IPS-18c (cell line): Measurements from ENCODE around the gene ABITRAM.
A peak's percentile ranks its signal among the peaks of the same experiment; 100 is the strongest.
"Not testable (repeated sequence)": the region's sequence is repeated elsewhere in the genome, so short reads cannot be mapped to it uniquely, and the experiment has no call there.

ENCODE experiments used
- H3K4me3 ChIP-seq: 2 replicates; pipeline ENCODE4 v1.7.0; 2013; ENCODE audit warnings: low read depth, mild to moderate bottlenecking, low read length, moderate library complexity; ENCODE audit not compliant: insufficient read depth
- H3K9me3 ChIP-seq: one replicate; pipeline ENCODE4 v1.6.1; 2013; ENCODE audit warnings: mild to moderate bottlenecking, low read length, moderate library complexity; ENCODE audit not compliant: control insufficient read depth, insufficient read depth

The ABITRAM gene

DNA sequence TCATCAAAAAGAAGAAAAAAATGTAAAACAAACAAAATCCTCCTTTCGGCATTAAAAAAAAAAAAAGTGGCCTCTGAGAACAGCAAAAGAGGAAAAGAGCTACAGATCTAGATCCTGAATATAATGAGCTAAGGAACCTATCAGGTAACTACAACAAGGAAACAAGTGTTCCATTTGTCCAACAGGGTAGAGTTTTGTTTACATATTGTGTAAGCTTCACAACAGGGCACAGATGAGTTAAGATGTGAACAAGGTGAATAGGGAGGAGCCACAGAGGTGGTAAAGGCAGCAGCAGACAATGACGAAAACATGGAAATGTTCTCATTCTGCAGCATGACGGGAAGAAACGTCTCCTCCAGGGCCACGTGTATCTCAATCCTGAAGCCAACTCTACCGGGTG, 14.7 kb upstream of the ABITRAM start:
- Histone ChIP-seq H3K9me3 (no peaks in the 10 kb centered on the region), H3K4me3 (no peak overlapping the region)

DNA sequence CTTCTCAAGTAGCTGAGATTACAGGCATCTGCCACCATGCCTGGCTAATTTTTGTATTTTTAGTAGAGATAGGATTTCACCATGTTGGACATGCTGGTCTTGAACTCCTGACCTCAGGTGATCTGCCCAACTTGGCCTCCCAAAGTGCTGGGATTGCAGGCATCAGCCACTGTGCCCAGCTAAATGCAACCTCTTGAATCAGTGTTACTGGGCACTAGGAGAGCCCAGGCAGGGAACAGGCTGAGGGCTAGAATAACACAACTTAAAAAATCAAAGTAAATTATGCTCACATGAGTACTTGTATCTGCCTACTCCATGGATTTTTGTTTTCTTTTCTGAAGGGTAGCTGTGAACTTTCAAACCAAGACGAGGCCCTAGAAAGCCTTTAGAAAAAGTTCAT, 13.8 kb upstream of the ABITRAM start:
- not testable (repeated sequence) for H3K9me3 ChIP-seq, H3K4me3 ChIP-seq

DNA sequence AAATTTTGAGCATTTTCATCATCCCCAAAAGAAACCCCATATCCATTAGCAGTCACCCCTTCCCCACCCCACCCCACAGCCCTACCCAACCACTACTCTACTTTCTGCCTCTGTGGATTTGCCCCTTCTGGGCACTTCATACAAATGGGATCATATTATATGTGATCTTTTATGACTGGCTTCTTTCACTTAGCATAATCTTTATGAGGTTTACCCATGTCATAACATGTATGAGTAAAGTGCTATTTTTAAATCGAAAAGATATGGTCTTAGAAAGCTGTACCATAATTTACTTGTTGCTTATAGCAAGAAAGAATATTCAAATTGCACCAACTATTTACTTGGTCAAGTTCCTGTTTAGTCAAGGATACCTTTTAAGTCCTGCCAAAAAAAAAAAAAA, 13.0 kb upstream of the ABITRAM start:
- no peaks in the 10 kb centered on the region for H3K9me3 ChIP-seq
- no peak overlapping the region for H3K4me3 ChIP-seq

DNA sequence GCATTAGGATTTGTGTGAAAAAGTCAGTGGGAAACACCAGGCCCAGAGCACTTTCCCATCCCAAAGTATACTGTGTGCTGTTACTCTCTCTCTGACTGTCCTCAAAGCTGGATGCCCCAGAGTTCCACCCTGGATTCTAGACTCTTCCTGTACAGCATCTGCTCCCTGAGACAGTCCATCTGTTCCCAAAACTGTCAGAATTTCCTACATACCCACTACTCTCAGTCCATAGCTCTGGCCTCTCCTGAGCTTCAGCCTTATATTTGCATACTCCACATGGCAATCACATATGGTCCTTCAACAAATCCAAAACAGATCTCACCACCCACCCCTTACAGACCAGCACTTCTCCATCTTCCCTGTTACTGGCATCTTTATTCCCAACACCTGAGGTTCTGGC, 9.7 kb upstream of the ABITRAM start:
- no peak overlapping the region for H3K4me3 ChIP-seq
- no peaks in the 10 kb centered on the region for H3K9me3 ChIP-seq

DNA sequence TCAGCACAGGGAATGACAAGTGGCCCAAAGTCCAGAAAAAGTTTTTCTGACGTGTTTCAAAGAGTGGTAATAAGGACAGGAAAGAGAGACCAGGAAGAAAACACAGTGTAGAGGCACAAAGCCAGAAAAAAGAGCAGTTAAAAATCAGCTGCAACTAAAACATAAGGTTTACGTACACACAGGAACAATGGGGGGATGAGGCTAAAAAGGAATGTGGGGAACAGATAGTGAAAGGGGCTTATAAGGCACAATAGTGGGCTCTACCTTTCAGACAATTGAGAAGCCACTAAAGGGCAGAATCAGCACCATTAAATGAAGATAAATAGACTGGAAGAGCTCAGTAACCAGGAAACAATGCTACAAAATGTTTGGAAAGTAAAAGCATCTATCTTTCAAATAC, 5.8 kb upstream of the ABITRAM start:
- no peaks in the 10 kb centered on the region for H3K9me3 ChIP-seq

DNA sequence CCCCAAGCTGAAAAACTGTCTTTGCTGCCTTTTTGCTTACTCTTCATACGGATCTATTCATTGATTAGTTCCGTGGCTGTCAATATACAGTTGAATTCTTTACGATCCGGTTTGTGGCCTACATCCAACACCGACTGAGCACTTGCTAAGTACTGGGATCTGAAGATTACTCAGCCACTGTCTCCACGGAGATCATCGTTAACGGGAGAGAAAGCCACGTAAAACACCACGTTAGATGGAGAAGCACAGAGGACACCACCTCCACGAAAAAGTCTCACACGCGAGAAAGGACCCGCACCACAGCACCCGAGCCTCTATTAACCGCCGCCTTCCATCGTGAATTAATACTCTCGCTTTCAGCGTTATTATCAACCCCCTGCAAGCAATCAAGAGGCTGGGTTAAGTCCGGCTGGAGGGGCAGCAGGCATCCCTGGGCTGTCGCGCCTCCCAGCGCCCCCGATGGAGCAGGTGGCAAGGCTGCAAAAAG, 926 bp upstream of the ABITRAM start:
- Histone ChIP-seq H3K4me3 (peak overlapping the region; percentile 100), H3K9me3 (no peaks in the 10 kb centered on the region)

More for the DNA sequence above, 5.8 kb upstream of the ABITRAM start:
- H3K4me3 ChIP-seq, result no peak overlapping the region

DNA sequence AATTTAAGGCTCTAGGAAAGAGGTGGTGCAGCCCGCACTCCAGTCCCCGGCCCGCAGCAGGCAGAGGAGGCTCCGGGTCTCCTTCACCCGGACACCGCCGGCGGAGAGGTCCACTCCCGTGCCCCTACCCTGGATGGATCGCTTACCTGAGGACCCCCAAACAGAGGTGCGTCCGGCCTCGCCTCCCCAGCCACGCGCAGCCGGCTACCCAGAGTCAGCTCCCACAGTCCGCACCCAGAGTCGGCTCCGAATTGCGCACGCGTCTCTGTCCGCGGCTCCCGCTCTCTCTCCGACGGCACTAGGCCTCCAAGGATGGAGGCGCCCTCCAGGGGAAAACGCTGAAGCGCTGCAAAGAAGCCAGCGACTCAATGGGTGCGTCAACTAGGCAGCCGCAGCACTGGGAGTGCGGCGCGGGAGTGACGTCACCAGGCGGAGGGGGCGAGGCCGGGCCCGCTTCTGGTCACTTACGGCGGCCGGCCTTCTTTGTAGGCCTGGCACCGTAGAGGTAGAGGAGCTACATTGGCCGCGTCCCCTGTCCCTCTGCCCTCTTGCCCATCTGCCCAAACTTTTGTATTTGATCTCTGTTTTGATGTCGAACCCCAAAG, 380 bp upstream of the ABITRAM start, which contains the start of gene ELP1:
TSS of gene ELP1 (minus strand) at position 407 of the 605 bp plus-strand sequence. CDS start 2,978 bp downstream, outside the sequence.
- H3K4me3 ChIP-seq, result peak within 1 kb of the TSS; percentile 100

DNA sequence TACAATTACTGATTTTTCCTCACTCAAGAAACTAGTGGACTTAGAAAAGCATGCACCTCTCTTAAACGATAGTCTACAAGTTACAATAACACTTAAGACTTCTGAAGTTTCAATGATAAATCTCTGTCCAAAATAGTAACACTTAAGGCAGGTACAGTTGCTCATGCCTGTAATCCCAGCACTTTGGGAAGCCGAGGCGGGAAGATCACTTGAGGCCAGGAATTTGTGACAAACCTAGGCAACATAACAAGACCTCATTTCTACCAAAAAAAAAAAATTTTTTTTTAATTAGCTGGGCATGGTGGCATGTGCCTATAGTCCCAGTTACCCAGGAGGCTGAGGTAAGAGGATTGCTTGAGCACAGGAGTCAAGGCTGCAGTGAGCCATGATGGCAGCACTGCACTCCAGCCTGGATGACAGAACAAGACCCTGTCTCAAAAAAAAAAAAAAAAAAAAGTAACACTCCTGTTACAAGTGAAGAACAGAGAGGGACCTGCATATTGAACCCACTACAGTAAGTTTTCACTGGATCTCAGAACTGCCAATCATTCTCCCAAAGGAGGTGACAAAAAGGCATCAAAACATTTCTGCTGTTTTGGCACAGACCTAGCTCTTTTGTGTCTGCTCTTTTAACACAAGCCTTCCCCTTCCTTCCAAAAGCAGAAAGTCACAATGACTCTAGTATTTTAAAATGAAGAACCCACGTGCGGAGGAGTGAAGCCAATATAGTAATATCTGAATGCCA, 3.5 kb downstream of the ABITRAM start:
- H3K4me3 ChIP-seq, result no peak overlapping the region
- H3K9me3 ChIP-seq, result no peaks in the 10 kb centered on the region

More for the DNA sequence above, 380 bp upstream of the ABITRAM start, which contains the start of gene ELP1:
- H3K9me3 ChIP-seq, result no peaks in the 10 kb centered on the region

DNA sequence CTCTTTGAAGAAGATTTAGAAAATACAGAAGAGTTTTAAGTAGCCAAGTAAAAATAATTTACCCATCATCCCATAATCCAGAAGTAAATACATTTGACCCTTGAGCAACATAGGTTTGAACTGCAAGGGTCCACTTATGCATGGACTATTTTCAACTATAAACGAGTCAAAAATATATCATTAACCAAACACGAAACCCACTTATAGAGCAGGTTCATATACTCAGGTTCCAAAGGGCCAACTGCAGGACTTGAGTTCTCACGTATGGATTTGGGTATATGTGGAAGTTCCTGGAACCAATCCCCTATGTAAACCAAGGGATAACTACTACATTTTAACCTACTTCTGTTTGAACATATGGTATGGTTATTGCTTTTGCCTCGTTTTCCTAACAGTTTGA, 5.8 kb downstream of the ABITRAM start:
- no peak overlapping the region for H3K4me3 ChIP-seq
- no peaks in the 10 kb centered on the region for H3K9me3 ChIP-seq

DNA sequence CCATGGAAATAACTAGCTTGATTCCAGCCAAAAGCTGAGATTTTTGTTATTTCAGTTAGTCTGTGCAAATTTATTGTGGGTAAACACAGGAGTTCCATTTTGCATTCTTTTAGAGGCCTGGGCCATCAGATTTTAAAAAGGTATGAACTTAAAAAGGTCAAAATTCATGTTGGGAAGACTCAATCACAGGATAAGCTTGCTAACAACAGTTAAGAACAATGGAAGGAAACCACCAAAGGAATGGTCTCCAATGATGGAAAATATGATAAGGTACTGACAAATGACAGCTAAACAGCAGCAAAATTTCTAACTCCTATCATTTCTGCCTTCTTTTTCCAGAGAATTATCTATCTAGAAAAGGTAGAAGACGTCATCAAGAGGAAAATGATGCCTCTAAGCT, 16.0 kb downstream of the ABITRAM start:
- Histone ChIP-seq H3K9me3 (no peaks in the 10 kb centered on the region), H3K4me3 (no peak overlapping the region)

DNA sequence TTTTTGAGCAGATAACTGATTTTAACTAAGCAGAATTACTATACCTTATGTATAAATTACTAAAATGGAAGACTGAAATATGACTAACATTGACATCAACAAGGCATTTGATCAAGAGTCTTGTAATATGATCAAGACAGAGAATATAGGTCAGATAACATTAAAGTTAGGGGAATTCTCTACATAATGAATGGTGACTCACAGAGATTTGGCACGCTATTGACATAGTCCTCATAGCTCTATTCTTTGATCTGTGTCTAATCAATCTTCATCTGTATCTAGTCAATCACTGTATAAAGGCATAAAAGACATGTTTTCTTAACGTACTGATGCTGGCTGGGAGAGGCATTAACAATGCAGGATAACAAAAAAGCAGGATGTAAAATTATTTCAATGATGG, 17.4 kb downstream of the ABITRAM start:
- Histone ChIP-seq H3K9me3 (no peaks in the 10 kb centered on the region), H3K4me3 (no peak overlapping the region)

DNA sequence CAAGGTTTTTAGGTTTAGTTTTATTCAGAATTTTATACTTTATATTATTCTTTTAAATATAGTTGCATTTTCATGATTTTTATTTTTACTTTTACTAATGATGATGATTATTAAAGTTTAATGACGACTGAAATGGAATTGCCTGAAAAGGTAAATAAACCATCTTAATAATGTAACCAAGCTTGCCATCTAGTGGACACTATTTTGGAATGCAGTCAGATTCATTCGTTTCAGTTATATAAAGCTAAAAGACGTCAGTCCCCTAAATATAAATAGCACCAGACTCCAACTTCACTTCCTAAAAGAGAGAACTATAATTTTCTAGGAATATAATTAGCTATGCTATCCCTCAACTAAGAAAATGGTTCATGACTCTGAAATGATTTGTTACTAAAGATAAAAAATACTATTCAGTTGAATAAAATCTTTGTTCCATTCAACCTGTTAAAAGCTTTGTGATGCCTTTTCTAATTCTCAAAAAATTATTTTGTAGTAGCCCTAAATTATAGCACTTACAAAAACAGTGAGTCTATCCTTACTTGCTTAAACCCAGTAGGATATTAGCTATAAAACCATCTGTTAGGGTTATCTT, 19.9 kb downstream of the ABITRAM start:
- Histone ChIP-seq H3K9me3 (no peaks in the 10 kb centered on the region), H3K4me3 (no peak overlapping the region)

DNA sequence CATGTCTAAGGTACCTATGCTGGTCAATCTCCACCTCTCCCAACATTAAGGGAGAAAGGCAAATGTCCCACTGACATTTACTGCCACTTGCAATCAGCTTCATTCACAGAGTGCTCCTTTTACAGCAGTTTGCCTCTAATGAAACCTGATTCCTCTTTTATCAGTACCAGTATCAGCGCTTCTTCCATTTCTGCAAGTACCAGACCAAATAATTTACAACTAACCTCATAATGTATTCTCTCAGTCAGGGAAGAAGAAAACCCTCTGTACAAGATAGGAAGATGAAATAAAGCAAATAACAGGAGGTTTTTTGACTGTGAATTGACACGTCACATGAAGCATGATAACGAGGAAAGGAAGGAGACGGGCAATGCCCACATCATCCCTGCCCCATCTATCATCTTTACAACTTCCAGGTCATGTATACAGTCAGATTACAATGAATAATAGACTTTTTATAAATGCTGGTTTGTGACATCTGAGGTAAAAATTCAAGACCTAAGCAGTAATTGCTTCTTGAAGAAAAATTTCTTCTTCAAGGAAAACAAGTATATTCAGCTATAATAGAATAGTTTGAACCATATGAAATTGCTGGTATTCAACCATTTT, 21.9 kb downstream of the ABITRAM start:
- no peaks in the 10 kb centered on the region for H3K9me3 ChIP-seq
- no peak overlapping the region for H3K4me3 ChIP-seq

DNA sequence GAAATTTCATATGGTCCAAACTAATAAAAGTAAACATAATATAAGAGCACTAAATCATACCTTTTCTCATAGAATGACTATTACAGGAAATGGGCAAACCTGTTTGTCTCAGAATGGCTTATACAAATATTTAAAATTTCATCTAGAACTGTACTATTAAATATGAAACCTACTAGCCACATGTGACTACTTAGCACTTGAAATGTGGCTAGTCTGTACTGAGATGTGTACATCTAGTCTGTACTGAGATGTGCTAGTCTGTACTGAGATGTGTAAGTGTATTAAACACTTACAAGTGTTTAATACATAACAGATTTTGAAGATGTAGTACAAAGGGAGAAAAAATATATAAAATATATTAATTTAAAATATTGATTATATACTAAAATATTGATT, 22.4 kb downstream of the ABITRAM start:
- H3K4me3 ChIP-seq, result no peak overlapping the region
- no peaks in the 10 kb centered on the region for H3K9me3 ChIP-seq

DNA sequence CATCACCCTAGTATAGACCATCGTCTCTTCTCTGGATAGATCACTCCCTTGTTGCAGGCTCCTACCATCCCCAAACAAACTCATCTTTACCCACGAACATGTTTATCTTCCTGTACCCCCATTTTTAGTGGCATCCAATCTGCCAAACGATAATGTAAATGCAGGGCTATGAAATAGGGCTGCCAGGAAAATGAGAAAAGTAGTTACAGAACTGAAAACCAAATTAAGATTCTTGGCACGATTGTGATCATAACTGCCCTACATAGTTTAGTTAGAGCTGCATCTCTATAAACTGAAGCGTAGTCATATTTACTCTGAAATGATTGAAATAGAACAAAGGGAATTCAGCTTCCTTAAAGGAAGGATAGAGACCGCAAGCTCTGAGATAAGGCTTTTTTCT, 26.1 kb downstream of the ABITRAM start:
- H3K4me3 ChIP-seq, result no peak overlapping the region
- no peaks in the 10 kb centered on the region for H3K9me3 ChIP-seq

DNA sequence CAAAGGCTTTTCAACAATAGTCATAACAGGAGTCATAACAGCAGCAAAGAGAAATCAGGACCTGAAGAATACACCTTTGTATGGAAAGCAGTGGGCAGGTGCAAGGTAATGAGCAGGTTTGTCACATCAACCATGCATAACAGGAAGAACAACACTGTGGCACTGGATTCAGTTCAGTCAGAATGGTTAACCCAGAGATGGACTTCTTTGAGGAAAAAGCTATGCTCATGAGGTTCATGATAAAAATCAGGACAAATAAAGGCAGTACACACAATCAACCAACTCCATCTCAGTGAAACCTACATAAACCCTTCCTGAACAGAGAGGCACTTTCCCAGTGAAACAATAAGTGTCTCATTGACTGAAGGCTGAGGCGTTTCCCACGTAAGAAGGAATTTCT, 27.0 kb downstream of the ABITRAM start:
- Histone ChIP-seq H3K4me3 (no peak overlapping the region), H3K9me3 (no peaks in the 10 kb centered on the region)

DNA sequence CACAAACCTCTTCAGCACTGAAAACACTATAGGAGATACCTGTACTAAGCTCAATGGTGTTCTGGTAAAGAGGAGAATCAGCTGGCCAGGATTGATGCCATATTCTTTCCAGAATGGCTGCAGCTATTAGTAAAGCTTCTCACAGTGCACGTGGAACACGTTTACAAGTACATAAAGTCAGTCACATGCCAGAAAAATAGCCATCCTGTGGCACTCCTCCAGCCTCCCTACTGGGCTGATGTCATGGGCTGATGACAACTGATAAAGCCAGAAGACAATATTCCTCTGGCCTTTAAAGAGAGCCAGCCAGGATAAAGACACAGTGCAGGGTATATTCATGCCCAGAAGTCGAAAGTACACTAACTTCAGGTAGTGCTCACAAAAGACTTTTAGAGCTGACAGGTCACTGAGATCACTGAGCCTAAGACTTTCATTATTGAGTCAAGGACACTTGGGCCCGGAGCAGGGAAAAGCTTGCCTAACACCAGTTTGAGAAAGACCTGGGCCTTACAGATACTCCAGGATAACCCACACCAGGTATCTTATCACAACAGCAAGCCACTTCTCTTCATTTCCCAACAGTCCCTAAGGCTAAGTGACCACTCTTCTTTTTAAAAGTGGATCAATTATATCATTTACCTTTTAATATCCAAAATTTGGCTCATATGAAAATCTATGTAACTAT, 29.4 kb downstream of the ABITRAM start:
- Histone ChIP-seq H3K4me3 (no peak overlapping the region), H3K9me3 (no peaks in the 10 kb centered on the region)
